Dermis microvascular lymphatic vessel endothelial cell (primary cell): ENCODE measurements around the gene ZFHX3. TPM values are rescaled to one million over a fixed set of nuclear protein-coding genes. Genes with fewer than 3 reads are reported as not detected.
"Not testable (repeated sequence)": the region's sequence is repeated elsewhere in the genome, so short reads cannot be mapped to it uniquely, and the experiment has no call there.

ENCODE experiments used
- DNase-seq, 2 donors: peaks; one replicate each; pipeline versions ENCODE4 v3.0.0 to v3.0.0-alpha.2; 2010; ENCODE audit warnings: low read depth in 2 of 2
- total RNA-seq: library from RNA; depleted of rRNA; stranded (reverse); fragments of >200 nt; gene quantifications from 2 replicates; pipeline ENCODE4 v1.2.1, GENCODE V29; 2014

Gene ZFHX3
- total RNA-seq, 1 donor from 2014 or later: 4.4 TPM

- no peak for DNase-seq
Measured at GRCh38 chr16:73023752-73024570, 24.0 kb downstream of the ZFHX3 start.

GRCh38 chr16:73023320-73023719 lies 24.6 kb downstream of the ZFHX3 start:
- DNase-seq: no peak

- DNase-seq: no peak
Measured at GRCh38 chr16:73022534-73022933, 25.4 kb downstream of the ZFHX3 start.

- DNase-seq: no peak
Measured at GRCh38 chr16:73021866-73022495, 25.9 kb downstream of the ZFHX3 start.

GRCh38 chr16:73020409-73020884 lies 27.5 kb downstream of the ZFHX3 start:
- peak; percentile 80 to 93 for DNase-seq

GRCh38 chr16:73019457-73020362 lies 28.2 kb downstream of the ZFHX3 start:
- DNase-seq: peak in 1 of 2 donors; percentile 76

- DNase-seq: no peak
Measured at GRCh38 chr16:73018821-73019456, 29.0 kb downstream of the ZFHX3 start.

GRCh38 chr16:73017321-73017720 lies 30.6 kb downstream of the ZFHX3 start:
- DNase-seq: no peak

GRCh38 chr16:73016488-73016830 lies 31.5 kb downstream of the ZFHX3 start:
- DNase-seq: peak in 1 of 2 donors; percentile 33

GRCh38 chr16:73015612-73016487 lies 32.1 kb downstream of the ZFHX3 start:
- no peak for DNase-seq

GRCh38 chr16:73014768-73015167 lies 33.2 kb downstream of the ZFHX3 start:
- no peak for DNase-seq

GRCh38 chr16:73013974-73014373 lies 34.0 kb downstream of the ZFHX3 start:
- DNase-seq: no peak

- DNase-seq: no peak
Measured at GRCh38 chr16:73012341-73012740, 35.6 kb downstream of the ZFHX3 start.

GRCh38 chr16:73011926-73012325 lies 36.0 kb downstream of the ZFHX3 start:
- no peak for DNase-seq

GRCh38 chr16:73010150-73010676 lies 37.7 kb downstream of the ZFHX3 start:
- peak in 1 of 2 donors; percentile 17 for DNase-seq

GRCh38 chr16:73009710-73010109 lies 38.2 kb downstream of the ZFHX3 start:
- DNase-seq: not testable (repeated sequence)

- no peak for DNase-seq
Measured at GRCh38 chr16:73006026-73006425, 41.9 kb downstream of the ZFHX3 start.

GRCh38 chr16:73002866-73003265 lies 45.1 kb downstream of the ZFHX3 start:
- no peak for DNase-seq

GRCh38 chr16:73000907-73001521 lies 46.9 kb downstream of the ZFHX3 start:
- DNase-seq: no peak
